ENCODE measurements around the gene GNS. TPM values are rescaled to one million over a fixed set of nuclear protein-coding genes. Genes with fewer than 3 reads are reported as not detected.

GNS gene
- total and polyA plus RNA-seq, 2 of the 13 experiments (the other 11 are each of a cell fraction or from before 2014, with no cell fraction given), result 49.8 to 51.0 TPM

GRCh38 chr12:64669270-64669842, 89.8 kb downstream of the GNS start (continued):
- TF ChIP-seq ZBTB20 (CRISPR knock-in tag; IDR thresholded peaks at IDR 0.05; ENCODE audit: borderline replicate concordance, low read depth), result 0 out of 2 replicates have a peak, but pooled peaks have one; percentile 27
- TF ChIP-seq ZNF780A (CRISPR knock-in tag; IDR thresholded peaks at IDR 0.05), result no peak
- no peak for TF ChIP-seq ZNF546 (CRISPR knock-in tag; conservative IDR thresholded peaks at IDR 0.05)

- DNase-seq (ENCODE audit: low spot score) (no peak), ATAC-seq (0 out of 3 replicates have a peak, but pooled peaks have one; percentile 19), FAIRE-seq (no peak)
- intact Hi-C loops (cut with micrococcal nuclease; ENCODE audit: unreplicated experiment), result loop anchor here (5.0 kb wide), 1 partner anchor 40 kb away; no protein-coding TSS in a partner anchor
- 54% methylated on average over 2 of the region's 2 CpGs for WGBS (ENCODE audit: low lambda C conversion rate)
- TF ChIP-seq ZNF652 (CRISPR knock-in tag; IDR thresholded peaks at IDR 0.05; ENCODE audit: borderline replicate concordance, low read depth) (peak; percentile 54; the same call in 1 of the 2 replicates), ELF1 (CRISPR knock-in tag; IDR thresholded peaks at IDR 0.05) (no peak), MLX (CRISPR knock-in tag; IDR thresholded peaks at IDR 0.05) (no peak)
- H3K36me3 ChIP-seq (replicated peaks in 1 of 2; ENCODE audit: control insufficient read depth in 1 of 2, insufficient read depth in 2 of 2, low read length in 2 of 2), result no peaks in the 10 kb centered on the region
- ChIA-PET POLR2A (interaction anchor here (1.0 to 1.1 kb wide), 2 partner anchors 42 to 57 kb away, joined by 3 to 5 read pairs; no protein-coding TSS in a partner anchor), CTCF (ENCODE audit: low intra/inter-chr PET ratio, low total read pairs) (no interaction called here)
- no peaks in the 10 kb centered on the region for H3K9me3 ChIP-seq (ENCODE audit: low read length)
- no peak overlapping the region for H2AFZ ChIP-seq (ENCODE audit: low read length)
- H3K4me2 ChIP-seq (ENCODE audit: low read depth, low read length), result peak overlapping the region; percentile 14; the same call in 1 of the 2 replicates
- no peak overlapping the region for H3K9ac ChIP-seq (ENCODE audit: insufficient read depth, low read depth, low read length)
- no peak overlapping the region for H3K27ac ChIP-seq (ENCODE audit: extremely low read length, insufficient read depth, low read length)
- no TSS peak for BruUV-seq (replicated peaks)
- H3K4me3 ChIP-seq (replicated peaks in 1 of 3; ENCODE audit: insufficient read depth in 1 of 3, low read depth in 2 of 3, low read length in 3 of 3), result no peak overlapping the region
- peaks cover 88% of the 10 kb centered on the region for H3K4me1 ChIP-seq (ENCODE audit: insufficient read depth, low read length)
- H4K20me1 ChIP-seq (ENCODE audit: insufficient read depth, low read length), result no peaks in the 10 kb centered on the region
- no peaks in the 10 kb centered on the region for H3K27me3 ChIP-seq (ENCODE audit: control insufficient read depth in 1 of 2, insufficient read depth in 2 of 2, low read length in 2 of 2)
- in situ Hi-C loops (cut with HindIII; ENCODE audit: extremely low pct_ligation_motif_present, low pct_unique_long_range_greater_than_20kb), result no loop called here
- H3K79me2 ChIP-seq (ENCODE audit: insufficient read depth, low read length), result peaks cover 44% of the 10 kb centered on the region
These were observed 91.4 kb downstream of the GNS start for GRCh38 chr12:64667793-64668192.

All from HepG2 (cell line).